Amniotic stem cell (primary cell): ENCODE measurements around the gene FAM3D.

ENCODE experiments used
- DNase-seq: peaks from one replicate; lab custom pipeline; 2025; lab: John Stamatoyannopoulos, UW

FAM3D gene

GRCh38 chr3:58594117-58594516 lies 72.5 kb downstream of the FAM3D start:
- DNase-seq: no peak

GRCh38 chr3:58591517-58592510 lies 74.8 kb downstream of the FAM3D start:
- no peak for DNase-seq

- no peak for DNase-seq
These were observed 78.5 kb downstream of the FAM3D start for GRCh38 chr3:58588030-58588614.

GRCh38 chr3:58586776-58587192 lies 79.8 kb downstream of the FAM3D start:
- DNase-seq: no peak

GRCh38 chr3:58585994-58586393 lies 80.6 kb downstream of the FAM3D start:
- DNase-seq: no peak

- DNase-seq: peak; percentile 52
These were observed 81.4 kb downstream of the FAM3D start for GRCh38 chr3:58585005-58585786.

- DNase-seq: no peak
These were observed 81.9 kb downstream of the FAM3D start for GRCh38 chr3:58584690-58585004.
